ELR (cell line): ENCODE measurements around the gene ENPP3.

ENCODE experiments used
- DNase-seq: peaks from one replicate; pipeline ENCODE4 v3.0.0-alpha.2; 2015; ENCODE audit warnings: low read depth

ENPP3 gene

DNA sequence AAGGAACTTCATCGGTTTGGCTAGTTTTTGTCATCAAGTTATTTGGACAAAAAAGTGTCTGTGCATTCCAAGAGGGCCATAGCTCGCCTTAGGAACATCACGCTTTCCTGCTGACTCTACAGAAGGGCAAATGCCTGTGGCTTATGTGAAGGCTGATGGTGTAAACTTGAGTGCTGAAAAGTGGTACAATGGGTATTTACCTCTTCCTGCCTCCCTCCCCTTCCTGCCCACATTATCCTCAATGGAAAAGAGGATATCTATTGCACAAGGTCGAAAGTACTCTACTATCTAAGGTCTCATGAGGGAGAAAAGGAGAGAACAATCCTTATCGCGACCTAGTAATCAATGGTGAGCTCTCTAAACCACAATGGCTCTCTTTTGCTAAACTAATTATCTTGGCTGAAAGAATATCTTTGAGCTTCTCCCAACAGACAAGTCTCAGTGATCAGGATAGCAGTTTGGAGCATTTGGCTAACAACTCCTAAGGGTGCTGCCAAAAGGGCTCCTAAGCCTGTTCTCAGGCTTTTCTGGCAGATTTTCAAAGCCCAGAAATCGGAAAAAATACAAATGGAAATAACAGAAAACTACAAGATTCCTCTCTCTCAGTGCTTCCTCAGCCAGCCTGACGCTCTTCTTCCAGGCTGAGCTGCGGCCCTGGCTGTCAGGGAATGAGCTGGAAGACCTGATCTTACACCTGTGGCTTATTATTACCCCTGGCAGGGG is 128.1 kb downstream of the ENPP3 start:
- DNase-seq, result peak; percentile 71

DNA sequence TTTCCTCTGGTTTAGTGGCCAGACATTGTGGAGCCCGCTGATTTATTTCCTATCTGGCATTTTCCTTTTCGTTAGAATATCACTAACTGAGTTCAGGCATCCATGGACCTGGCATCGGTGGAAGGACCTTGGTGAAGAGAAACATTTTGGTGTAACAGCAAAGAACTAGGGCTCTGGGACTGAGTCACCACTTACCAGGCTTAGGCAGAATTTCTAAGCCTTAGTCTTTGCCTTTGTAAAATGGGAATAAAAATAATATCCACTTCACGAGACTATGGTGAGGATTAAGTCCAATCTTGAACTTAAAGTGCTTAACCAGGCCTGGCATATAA is 128.7 kb downstream of the ENPP3 start:
- DNase-seq, result no peak

DNA sequence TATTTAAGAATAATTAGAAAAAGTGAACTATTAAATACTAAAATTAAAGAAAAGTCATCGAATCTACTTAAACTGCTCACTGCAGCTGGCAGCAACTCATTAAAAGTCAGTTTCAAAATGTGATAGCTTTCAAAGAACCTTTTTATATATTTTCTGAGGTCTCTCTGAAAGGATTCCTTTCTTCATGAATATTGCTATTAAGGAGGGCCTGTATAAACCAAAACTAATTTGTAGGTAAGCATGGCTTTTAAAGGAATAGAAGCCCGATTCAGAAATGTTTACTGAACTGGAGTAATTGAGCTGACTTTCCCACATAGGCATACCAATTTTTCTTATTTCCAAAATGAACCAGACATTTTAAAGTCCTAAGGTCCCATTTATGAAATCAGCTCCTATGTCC is 129.5 kb downstream of the ENPP3 start:
- DNase-seq, result no peak

DNA sequence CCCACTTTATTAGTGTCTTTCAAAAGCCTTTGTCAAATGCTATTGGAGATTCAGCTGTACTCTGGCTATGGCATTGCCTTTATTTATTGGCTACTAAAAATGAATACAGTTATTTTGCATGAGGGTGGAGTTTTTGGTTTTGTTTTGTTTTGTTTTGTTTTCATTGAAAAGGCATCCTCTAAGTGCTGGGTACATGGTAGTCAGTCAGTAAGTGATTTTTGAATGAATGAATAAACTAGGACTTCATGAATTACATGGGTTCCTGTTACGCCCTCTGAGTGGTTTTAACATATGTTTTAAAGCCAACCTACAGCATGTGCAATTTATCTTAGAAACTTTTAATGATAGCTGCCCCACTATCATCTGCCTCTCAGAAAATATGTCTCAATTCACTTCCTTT is 131.9 kb downstream of the ENPP3 start:
- DNase-seq, result no peak

DNA sequence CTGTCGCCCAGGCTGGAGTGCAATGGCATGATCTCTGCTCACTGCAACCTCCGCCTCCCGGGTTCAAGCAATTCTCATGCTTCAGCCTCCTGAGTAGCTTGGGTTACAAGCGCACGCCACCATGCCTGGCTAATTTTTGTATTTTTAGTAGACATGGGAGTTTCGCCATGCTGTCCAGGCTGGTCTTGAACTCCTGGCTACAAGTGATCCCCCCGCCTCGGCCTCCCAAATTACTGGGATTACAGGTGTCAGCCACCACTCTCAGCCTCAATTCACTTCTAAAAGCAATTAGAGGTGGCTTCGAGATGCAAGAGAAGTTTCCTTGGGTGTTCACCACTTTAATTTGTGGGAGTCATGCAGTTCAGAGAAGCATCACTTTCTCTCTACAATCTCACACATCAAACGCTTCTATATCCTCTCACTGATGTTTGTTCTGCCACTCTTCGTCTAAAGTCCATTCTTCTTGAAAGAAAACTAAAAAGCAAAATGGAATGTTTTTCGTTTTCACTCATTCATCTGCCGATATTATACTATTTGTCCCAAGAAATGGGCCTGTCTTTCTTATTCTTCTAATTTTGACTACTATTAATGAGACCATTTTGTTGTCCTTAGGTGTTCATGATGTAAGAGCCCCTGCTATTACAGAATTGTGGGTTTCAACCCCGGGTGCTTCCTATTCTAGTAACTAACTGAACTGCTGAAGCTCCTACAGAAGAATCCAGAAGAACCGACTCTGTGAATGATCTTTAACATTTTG is 132.5 kb downstream of the ENPP3 start:
- DNase-seq, result no peak

DNA sequence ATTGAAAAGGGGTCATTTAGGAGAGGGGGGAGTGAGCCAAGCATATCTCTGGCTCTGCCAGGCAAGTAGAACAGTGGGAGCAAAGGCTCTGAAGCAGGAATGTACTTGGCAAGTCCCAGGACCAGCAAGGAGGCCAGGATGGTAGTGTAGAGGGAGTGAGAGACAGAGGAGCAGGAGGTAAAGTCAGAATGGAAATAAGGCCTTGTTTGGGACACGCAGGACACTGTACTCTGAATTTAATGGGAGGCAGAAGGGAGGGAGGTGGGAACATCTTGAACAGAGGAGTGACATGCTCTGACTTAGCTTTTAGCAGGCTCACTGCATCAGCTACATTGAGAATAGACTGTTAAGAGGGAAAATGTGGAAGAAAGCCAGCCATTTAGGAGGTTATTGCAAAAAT is 133.7 kb downstream of the ENPP3 start:
- DNase-seq, result no peak

DNA sequence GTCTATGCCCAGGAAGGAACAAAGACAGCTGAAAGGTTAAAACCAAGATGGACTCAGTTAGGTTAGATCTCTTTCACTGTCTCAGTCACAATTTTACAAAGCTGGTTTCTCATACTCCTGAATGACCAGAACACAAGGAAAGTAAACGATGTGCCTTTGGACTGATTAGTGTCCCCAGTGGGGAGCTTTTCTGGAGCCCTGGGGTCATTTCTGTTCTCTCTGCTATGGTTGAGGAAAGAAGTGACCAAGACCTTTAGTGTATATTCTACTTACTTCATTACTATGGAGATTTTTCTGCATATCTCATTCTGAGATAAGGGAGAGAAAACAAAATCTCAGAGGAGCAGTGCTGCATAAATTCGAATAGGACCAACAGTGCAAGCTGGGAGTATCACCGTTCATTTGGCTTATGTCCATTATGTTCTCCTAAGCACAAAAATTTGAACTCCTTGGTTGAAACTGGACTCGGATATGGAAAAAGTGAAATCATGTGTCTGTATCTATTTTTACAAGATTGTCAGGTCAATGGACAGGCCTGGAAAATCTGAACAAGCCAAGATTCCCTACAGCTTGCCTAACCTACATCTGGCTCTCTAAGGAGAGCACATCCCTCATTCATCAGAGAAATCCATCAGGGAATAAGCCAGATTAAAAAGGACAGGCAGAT is 136.3 kb downstream of the ENPP3 start:
- no peak for DNase-seq

DNA sequence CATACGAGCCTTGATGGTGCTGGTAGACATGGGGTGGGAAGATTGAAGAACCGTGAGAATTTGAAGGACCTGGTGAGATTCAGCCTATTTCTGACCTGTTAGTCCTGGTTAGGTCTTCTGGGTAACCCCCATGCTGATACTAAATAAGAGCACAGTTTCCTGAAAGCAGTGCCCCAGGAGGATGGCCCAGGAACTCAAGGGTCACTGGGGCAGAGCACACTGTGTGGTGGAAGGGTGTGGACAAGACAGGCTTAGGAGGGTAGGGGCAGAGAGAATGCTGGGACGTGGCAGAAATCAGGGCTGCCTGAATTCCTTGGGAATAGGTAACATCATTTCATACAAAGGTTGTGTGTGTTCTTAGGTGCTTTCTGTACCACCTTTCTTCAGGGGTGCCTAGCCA is 138.8 kb downstream of the ENPP3 start:
- DNase-seq, result no peak

DNA sequence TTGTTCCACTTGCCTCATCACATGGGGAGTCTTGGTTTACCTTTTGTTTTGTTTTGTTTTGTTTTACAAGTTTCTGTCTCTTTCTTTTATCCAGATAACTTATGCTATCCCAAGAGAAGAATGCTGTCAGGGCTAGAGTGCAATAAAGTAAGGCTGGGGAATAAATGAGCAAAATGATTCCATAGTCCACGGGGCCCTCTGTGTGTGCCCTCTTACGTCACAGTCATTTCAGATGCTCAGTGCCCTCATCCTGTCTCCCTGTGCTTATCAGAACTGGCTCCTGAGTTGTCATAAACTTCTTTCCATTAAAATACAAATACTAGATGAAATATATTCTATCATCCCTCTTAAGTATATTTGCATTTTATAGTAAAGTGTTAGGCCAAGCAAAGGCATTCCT is 139.9 kb downstream of the ENPP3 start:
- no peak for DNase-seq

DNA sequence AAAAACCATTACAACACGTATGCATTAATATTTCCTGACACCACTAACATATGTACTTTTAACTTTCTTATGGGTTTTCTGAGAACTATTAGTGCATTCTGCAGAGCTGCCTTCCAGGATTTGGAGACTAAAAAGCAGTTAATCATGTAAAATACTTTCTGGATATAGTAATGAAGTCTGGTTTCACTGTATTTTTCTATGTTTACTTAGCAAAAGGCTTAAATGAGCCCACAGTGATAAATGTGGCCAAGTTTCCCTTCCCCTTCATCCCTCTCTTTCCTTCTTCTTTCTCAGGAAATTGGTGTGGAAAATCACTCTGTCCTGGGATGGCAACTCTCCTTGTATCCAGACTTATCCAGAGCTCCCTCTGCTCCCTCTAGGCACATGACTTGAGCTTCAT is 141.1 kb downstream of the ENPP3 start:
- DNase-seq, result no peak

DNA sequence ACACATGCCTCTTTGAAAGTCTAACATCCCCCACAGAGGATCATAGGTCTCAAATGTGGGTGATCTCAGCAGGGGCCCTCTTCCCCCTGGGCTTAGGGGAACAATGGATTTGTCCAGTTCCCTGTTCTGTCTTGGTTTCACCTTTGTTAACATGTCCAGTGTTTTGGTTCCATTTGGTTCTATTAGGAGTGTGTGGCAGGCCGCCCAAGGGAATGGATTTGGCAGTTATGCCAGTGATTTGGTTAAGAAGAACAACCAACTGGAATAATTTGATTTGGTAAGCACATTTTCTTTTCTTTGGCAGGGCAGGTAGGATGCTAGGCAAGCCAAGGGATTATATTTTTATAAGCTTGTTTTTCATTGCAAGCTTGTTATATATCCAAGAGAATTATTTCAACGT is 142.2 kb downstream of the ENPP3 start:
- DNase-seq, result no peak

DNA sequence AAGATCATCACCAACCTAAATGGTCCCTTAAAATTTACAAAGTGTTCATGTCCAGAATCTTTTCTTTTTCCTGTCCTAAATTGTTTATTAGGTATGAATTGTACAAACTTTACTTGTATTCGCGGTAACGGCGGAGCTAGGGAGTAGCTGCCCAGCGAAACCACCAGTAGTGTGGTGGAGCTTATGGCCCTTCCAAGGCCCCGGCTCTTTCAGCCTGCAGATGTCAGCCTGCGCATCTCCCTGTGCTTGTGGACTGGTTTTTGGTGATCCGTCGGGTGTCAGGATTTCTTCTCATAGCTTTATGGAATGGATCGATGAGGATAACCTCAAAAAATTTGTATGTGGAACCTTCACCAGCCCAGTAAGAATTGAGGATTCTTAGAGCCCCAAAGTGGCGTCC is 143.5 kb downstream of the ENPP3 start:
- no peak for DNase-seq

DNA sequence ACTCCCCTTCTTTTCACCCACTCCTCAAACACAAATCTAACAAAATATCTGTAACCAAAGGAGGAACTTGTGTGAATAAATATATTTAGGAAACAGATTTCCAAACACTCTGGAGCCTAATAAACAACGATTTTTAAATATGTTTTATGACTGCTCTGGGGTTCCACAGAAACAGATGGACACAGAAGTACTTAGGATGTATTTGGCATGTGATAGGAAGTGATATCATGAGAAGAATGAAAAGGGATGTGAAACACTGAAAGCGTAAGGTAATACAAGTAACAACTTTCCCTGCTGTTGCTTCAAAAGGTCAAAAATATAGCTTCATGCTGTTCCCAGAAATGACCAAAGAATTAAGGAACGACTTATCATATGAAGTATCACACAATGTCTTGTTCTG is 144.6 kb downstream of the ENPP3 start:
- no peak for DNase-seq

DNA sequence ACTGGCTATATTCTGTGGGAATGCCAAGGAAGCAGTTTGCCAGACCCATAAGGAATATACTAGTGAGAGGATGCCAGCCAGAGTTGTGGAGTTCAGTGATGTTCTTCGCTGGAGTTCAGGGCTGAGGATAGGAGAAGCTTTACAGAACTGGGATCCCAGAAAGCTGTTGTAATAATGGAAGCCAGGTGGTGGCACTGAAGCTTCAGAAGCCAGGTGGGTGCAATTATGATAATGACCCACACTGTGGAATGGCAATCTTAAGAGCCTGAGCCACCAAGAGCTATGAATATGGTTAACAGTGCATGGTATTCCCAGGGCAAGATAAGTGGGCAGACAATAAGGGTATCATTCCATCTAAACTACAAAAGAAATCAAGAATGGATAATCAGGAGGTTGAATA is 145.7 kb downstream of the ENPP3 start:
- no peak for DNase-seq

DNA sequence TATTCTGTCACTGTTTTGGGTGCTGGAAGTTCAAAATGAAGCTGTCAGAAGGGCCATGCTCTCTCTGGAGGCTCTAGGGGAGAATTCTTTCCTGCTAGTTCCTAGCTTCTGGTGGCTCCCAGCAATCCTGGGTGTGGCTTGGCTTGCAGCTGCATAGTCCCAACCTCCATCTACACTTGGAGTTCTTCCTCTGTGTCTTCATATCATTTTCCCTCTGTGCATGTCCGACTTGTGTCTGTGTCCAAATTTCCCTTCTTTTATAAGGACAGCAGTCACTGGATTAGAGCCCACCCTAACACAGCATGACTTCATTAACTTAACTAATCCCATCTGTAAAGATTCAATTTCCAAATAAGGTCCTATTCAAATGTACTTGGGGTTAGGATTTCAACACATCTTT is 147.5 kb downstream of the ENPP3 start:
- DNase-seq, result no peak

DNA sequence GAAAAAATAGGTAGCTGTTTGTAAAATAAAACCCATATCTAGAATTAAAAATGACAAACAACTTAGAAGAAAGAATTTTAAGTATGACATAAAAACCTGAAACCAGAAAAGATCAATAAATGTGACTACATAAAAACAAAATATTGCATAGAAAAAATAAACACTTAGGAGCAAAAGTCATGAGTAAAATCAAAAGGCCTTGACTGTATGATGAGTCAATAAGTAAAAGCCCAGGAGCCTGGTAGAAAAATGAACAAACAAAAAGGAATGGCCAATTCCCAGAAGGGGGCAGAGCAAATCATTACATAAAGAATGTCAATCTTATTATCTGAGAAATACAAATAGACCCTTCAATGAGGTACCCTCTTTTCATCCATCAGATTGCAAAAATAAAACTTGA is 150.0 kb downstream of the ENPP3 start:
- DNase-seq, result peak; percentile 80

DNA sequence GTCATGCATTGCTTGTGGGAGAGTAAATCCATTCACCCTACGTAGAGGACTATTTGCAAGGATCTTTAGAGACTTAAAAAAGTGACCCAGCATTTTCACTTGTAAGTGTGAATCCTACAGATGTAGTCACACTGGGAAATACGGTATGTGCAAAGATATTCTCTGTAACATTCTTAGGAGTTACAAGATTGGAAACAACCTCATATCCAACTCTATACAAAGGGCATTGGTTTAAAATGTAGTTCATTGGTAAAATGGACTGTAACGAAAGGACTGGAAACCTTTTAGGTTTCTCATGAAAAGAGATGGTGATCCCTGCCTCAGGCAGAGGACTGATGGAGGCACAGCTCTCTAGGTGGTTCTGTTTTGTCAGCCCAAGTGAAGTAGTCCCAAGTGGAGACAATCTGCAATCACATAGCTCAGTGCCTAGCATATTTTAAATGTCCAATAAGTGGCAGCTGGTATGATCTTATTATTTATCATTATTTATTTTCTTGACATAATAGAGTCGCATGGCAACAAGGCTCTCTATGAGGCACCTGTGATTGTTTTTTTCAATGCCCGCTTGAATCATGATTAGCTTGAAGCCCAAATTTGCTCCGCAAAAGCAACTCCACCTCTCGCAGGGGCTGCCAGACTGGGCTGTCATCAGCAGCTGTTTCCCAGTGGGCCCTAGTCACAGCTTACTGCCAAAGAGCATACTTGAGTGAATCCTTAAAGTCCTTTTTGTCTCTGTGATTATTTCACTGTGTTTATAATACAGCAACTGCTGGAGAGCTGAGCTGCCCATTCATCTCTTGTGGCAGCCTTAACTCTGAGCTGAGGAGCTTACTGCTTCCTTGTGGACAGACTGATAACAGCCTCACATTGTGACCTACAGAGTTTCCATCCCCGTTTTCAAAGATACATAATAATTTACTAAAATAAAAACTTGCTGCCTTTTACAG is 150.9 kb downstream of the ENPP3 start:
- DNase-seq, result peak; percentile 64

DNA sequence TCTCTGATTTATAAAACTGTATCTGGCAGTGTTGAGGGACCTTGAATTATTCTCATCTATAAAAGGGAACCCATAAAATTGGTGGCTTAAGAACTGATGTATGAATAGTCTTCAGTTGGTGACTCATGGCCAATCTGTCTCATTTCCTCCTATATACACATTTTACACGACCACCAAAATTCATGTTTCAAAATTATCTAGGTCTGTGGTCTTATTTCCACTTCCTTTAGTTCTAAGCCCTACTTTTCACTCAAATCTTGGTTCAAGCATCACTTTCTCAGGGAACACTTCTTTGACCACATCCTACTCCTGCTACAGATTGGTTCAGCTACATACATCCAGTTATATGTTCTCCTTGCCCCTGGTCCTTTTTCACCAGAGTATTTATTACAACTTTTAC is 152.1 kb downstream of the ENPP3 start:
- peak; percentile 81 for DNase-seq

DNA sequence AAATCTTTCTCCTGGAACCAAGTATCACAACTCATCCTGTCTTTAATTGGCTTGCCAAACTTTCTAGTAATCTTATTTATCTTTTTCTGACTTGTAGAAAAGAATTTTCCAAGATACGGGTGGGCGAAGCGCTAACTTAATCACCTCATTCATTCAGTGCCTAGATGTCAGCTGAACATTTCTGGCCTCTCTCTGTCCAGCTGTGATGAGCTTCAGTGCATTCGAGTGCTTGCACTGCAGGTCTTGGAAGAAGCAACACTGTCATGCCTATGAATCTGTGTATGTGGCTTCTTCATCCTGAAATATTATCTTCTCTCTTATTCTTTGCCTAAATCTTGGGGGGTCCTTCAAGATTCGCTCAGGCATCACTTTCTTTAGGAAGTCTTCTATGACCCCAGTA is 154.4 kb downstream of the ENPP3 start:
- no peak for DNase-seq

DNA sequence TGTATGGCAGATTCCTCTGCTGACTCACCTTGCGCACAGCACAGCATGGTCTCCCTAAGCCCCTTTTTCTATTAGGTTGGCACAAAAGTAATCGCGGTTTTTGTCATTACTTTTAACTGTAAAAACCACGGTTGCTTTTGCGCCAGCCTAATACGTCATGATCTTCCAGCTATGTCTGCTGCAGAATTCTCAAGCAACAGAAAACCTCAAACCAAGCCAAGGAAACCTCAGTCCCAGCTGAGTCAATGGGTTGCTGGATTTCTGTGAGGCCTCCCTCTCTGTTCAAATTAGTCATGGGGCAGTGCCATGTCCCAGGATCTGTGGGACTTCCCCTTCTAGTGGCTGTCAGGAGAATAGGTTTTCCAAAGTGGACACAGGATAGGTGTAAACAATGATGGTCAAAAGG is 155.0 kb downstream of the ENPP3 start:
- peak; percentile 79 for DNase-seq

DNA sequence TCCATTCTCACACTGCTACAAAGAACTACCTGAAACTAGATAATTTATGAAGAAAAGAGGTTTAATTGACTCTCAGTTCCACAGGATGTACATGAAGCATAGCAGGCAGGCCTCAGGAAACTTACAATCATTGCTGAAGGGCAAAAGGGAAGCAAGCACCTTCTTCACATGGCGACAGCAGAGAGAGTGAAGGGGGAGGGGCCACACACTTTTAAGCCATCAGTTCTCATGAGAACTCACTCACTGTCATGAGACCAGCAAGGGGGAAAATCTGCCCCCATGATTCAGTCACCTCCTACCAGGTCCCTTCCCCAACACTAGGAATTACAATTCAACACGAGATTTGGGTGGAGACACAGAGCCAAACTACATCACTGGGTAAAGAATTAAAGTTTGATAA is 158.3 kb downstream of the ENPP3 start:
- DNase-seq, result no peak
